GM12864 (cell line): Measurements from ENCODE around the gene TATDN2.

ENCODE experiments used
- DNase-seq: peaks from one replicate; pipeline ENCODE4 v3.0.0-alpha.2; 2011; ENCODE audit warnings: low read depth
- H3K4me3 ChIP-seq: 2 replicates; pipeline ENCODE4 v1.5.1; 2011; ENCODE audit warnings: mild to moderate bottlenecking, low read depth, low read length, control low read depth
- CTCF ChIP-seq: IDR thresholded peaks from 2 replicates; pipeline ENCODE4 v1.5.1; 2011; ENCODE audit warnings: low read depth, mild to moderate bottlenecking, moderate library complexity, low read length, control low read depth, inconsistent platforms; ENCODE audit errors: missing control alignments

Gene TATDN2

GRCh38 chr3:10308678-10309077 lies 60.4 kb downstream of the TATDN2 start:
- no peak for DNase-seq
- no peak overlapping the region for H3K4me3 ChIP-seq
- TF ChIP-seq CTCF = no peak

GRCh38 chr3:10309736-10310135 lies 61.5 kb downstream of the TATDN2 start:
- no peak overlapping the region for H3K4me3 ChIP-seq
- no peak for DNase-seq
- TF ChIP-seq CTCF = no peak

GRCh38 chr3:10310578-10310977 lies 62.3 kb downstream of the TATDN2 start:
- DNase-seq = no peak
- TF ChIP-seq CTCF = no peak
- no peak overlapping the region for H3K4me3 ChIP-seq

- no peak for DNase-seq
- H3K4me3 ChIP-seq = no peak overlapping the region
- TF ChIP-seq CTCF = no peak
These were observed 63.5 kb downstream of the TATDN2 start for GRCh38 chr3:10311710-10312109.

- no peak for DNase-seq
- H3K4me3 ChIP-seq = no peak overlapping the region
- TF ChIP-seq CTCF = no peak
These were observed 64.1 kb downstream of the TATDN2 start for GRCh38 chr3:10312391-10312790.

GRCh38 chr3:10312861-10313260 lies 64.6 kb downstream of the TATDN2 start:
- no peak for DNase-seq
- no peak overlapping the region for H3K4me3 ChIP-seq
- TF ChIP-seq CTCF = no peak

- no peak overlapping the region for H3K4me3 ChIP-seq
- no peak for TF ChIP-seq CTCF
- DNase-seq = no peak
These were observed 66.8 kb downstream of the TATDN2 start for GRCh38 chr3:10315101-10315500.
